ENCODE measurements around the gene ALG6. TPM values are rescaled to one million over a fixed set of nuclear protein-coding genes. Genes with fewer than 3 reads are reported as not detected.

The ALG6 gene
- total and polyA plus RNA-seq, 2 of the 13 experiments (the other 11 are each of a cell fraction or from before 2014, with no cell fraction given): 6.8 to 8.1 TPM

DNA sequence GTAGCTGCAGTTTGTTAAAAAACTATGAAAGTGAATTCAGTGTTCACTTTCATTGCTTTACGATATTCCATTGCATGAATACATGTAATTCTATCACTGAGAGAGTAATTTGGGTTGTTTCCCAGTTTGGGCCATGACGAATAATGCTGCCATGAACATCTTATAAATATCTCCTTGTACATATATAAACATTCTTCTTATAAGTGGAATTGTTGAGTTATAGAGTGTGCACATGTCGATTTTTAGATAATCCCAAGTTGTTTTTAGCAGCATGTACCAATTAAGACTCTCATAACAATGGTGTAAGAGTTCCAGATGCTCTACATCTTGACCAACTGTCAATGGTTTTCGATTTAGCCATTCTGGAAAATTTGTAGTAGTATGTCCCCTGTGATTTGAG is 40.9 kb downstream of the ALG6 start:
- no peak overlapping the region for H3K9ac ChIP-seq (ENCODE audit: insufficient read depth, low read depth, low read length)
- H3K4me3 ChIP-seq (replicated peaks in 1 of 3; ENCODE audit: insufficient read depth in 1 of 3, low read depth in 2 of 3, low read length in 3 of 3): no peak overlapping the region
- H3K27me3 ChIP-seq (ENCODE audit: control insufficient read depth in 1 of 2, insufficient read depth in 2 of 2, low read length in 2 of 2): no peaks in the 10 kb centered on the region
- TF ChIP-seq ZNF326 (CRISPR knock-in tag; IDR thresholded peaks at IDR 0.05; ENCODE audit: borderline replicate concordance) (no peak), ZSCAN30 (CRISPR knock-in tag; IDR thresholded peaks at IDR 0.05) (no peak), ZNF234 (CRISPR knock-in tag; conservative IDR thresholded peaks at IDR 0.05) (no peak), RXRB (CRISPR knock-in tag; IDR thresholded peaks at IDR 0.05; ENCODE audit: borderline replicate concordance) (no peak), ZNF629 (CRISPR knock-in tag; conservative IDR thresholded peaks at IDR 0.05) (no peak), ZNF331 (CRISPR knock-in tag; IDR thresholded peaks at IDR 0.05) (no peak), MIER2 (CRISPR knock-in tag; IDR thresholded peaks at IDR 0.05) (no peak), ELF1 (CRISPR knock-in tag; IDR thresholded peaks at IDR 0.05) (no peak), ZNF543 (CRISPR knock-in tag; IDR thresholded peaks at IDR 0.05) (no peak), SMARCC2 (IDR thresholded peaks at IDR 0.05) (no peak), SMAD9 (CRISPR knock-in tag; IDR thresholded peaks at IDR 0.05) (no peak), EHMT2 (IDR thresholded peaks at IDR 0.05; ENCODE audit: borderline replicate concordance, low read depth, low read length) (no peak), ZBTB42 (CRISPR knock-in tag; IDR thresholded peaks at IDR 0.05) (no peak), CC2D1A (CRISPR knock-in tag; IDR thresholded peaks at IDR 0.05) (no peak), EP300 (IDR thresholded peaks at IDR 0.05; ENCODE audit: low read depth in 2 of 2, low read length in 2 of 2) (no peak), EP300 (CRISPR knock-in tag; IDR thresholded peaks at IDR 0.05; ENCODE audit: borderline replicate concordance) (no peak)
- peaks cover 0 to 3% of the 10 kb centered on the region in 2 experiments; a peak in 2 of 5 replicates for H3K36me3 ChIP-seq (replicated peaks in 1 of 2; ENCODE audit: control insufficient read depth in 1 of 2, insufficient read depth in 2 of 2, low read length in 2 of 2)
- 77% methylated on average over 4 of the region's 4 CpGs for WGBS (ENCODE audit: low lambda C conversion rate)
- H3K9me3 ChIP-seq (ENCODE audit: low read length): no peaks in the 10 kb centered on the region
- no peak for DNase-seq (ENCODE audit: low spot score)
- no peak overlapping the region for H2AFZ ChIP-seq (ENCODE audit: low read length)
- intact Hi-C loops (cut with micrococcal nuclease; ENCODE audit: unreplicated experiment) (no loop called here), in situ Hi-C loops (cut with HindIII; ENCODE audit: extremely low pct_ligation_motif_present, low pct_unique_long_range_greater_than_20kb) (no loop called here)
- POLR2A ChIA-PET: no interaction called here
- no peak overlapping the region for H3K4me2 ChIP-seq (ENCODE audit: low read depth, low read length)
- no TSS peak for BruUV-seq (replicated peaks)
- no peak overlapping the region for H3K27ac ChIP-seq (ENCODE audit: extremely low read length, insufficient read depth, low read length)
- ATAC-seq: no peak
- H4K20me1 ChIP-seq (ENCODE audit: insufficient read depth, low read length): no peaks in the 10 kb centered on the region
- FAIRE-seq: no peak
- H3K4me1 ChIP-seq (ENCODE audit: insufficient read depth, low read length): no peaks in the 10 kb centered on the region
- no peaks in the 10 kb centered on the region for H3K79me2 ChIP-seq (ENCODE audit: insufficient read depth, low read length)
- CTCF ChIA-PET (ENCODE audit: low intra/inter-chr PET ratio, low total read pairs): no interaction called here
